Panc1 (cell line): ENCODE data around the gene C22orf23.

Experiments
- CTCF ChIP-seq: fragments of 450-650 bp; IDR thresholded peaks from 2 replicates; pipeline ENCODE4 v1.5.1; 2017; ENCODE audit warnings: mild to moderate bottlenecking
- POLR2AphosphoS5 ChIP-seq: IDR thresholded peaks from 2 replicates; pipeline ENCODE4 v1.6.1; 2012; ENCODE audit warnings: mild to moderate bottlenecking, low read depth, low read length, moderate library complexity
- REST ChIP-seq, 2 experiments: IDR thresholded peaks; 2 replicates each; pipeline ENCODE4 v1.6.1; 2011 to 2012; ENCODE audit warnings: low read depth in 2 of 2, control low read depth in 1 of 2, low read length in 1 of 2, mild to moderate bottlenecking in 1 of 2, moderate library complexity in 1 of 2; ENCODE audit not compliant: insufficient read depth in 1 of 2
- SIN3A ChIP-seq: IDR thresholded peaks from 2 replicates; pipeline ENCODE4 v1.6.1; 2012; ENCODE audit warnings: low read depth, mild to moderate bottlenecking, low read length, moderate library complexity, borderline replicate concordance; ENCODE audit not compliant: insufficient read depth
- TCF7L2 ChIP-seq: IDR thresholded peaks from 2 replicates; pipeline ENCODE4 v1.6.1; 2011; ENCODE audit warnings: mild to moderate bottlenecking, low read depth, low read length, inconsistent platforms

- TF ChIP-seq CTCF = peak; percentile 68; the same call in 1 of the 2 replicates
- no peak for TF ChIP-seq TCF7L2
- no peak for TF ChIP-seq POLR2AphosphoS5
- no peak for TF ChIP-seq SIN3A
- no peak for TF ChIP-seq REST (IDR thresholded peaks at IDR 0.05; ENCODE audit: insufficient read depth in 1 of 2, low read depth in 2 of 2, low read length in 1 of 2)
These were observed 23.0 kb downstream of the C22orf23 start for GRCh38 chr22:37930270-37930951.
